Measurements from ENCODE around the gene NT5E. TPM values are rescaled to one million over a fixed set of nuclear protein-coding genes. Genes with fewer than 3 reads are reported as not detected.
"Not testable (repeated sequence)": the region's sequence is repeated elsewhere in the genome, so short reads cannot be mapped to it uniquely, and the experiment has no call there.

Gene NT5E
- total RNA-seq, 1 experiment from 2014 or later = 207 TPM

DNA sequence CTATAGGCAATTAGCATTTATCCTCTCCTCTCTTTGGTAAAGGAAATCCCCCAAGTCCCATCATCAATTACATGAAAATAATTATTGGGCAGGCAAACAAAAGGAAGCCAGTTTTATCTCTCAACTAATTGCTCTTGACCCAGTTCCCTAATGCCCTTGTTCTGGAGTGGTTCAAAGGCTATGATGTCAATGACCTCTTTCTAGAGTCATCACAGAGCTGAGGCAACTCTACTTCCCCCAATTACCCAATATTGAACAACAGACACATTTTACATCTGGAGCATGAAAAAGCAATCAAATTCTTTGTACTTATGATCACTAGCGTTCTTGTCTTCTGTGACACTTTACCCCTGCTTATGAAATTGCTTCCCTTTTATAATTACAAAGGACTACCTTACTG lies 43.5 kb downstream of the NT5E start:
- DNase-seq (ENCODE audit: low read depth) = no peak

DNA sequence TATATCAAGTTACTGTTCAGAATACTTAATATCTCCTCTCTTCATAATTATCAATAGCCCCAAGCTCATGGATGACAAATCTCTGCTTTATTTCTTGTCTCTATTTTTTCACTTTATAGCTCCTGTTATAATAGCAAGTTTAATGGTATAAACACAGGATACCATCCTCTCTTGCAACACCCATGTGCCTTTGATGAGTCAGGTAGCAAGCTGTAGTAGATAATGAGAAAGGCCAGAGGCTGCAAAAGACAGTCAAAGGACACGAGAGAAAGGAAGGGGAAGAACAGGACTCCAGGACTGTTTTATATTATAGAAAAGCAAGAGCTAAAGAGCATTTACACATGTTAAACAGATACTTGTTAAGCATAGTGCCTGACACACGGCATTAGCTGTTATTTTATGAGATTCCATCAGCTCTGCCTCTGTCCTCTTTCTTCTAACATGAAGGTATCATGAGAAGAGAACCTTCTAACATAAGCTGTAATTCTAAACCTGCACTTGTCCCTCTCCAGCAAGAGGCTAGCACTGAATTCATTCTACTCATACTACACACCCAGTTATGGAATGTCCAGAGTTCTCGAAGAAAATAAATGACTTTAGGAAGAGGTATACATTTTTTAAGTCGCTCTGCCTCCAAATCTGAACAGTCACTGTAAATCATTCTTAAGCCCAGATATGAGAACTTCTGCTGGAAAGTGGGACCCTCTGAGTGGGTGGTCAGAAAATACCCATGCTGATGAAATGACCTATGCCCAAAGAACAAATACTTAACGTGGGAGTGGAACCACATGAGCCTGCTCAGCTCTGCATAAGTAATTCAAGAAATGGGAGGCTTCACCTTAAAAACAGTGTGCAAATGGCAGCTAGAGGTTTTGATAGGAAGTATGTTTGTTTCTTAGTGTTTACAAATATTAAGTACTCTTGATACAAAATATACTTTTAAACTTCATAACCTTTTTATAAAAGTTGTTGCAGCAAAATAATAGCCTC lies 45.0 kb downstream of the NT5E start:
- peak; percentile 63 for DNase-seq (ENCODE audit: low read depth)

- no peak for DNase-seq (ENCODE audit: low read depth)
These were observed 46.2 kb downstream of the NT5E start for GRCh38 chr6:85496009-85496579.

DNA sequence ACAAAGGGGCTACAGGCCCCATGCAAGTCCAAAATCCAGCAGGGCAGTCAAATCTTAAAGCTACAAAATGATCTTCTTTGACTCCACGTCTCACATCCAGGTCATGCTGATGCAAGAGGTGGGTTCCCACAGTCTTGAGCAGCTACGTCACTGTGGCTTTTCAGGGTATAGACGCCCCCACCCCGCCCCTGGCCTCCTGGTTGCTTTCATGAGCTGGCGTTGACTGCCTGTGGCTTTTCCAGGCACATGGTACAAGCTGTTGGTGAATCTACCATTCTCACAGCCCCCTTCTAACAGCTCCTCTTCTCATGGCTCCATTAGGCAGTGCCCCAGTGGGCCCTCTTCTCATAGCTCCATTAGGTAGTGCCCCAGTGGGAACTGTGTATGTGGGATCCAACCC lies 47.0 kb downstream of the NT5E start:
- DNase-seq (ENCODE audit: low read depth) = no peak

- DNase-seq (ENCODE audit: low read depth) = peak; percentile 90
These were observed 48.8 kb downstream of the NT5E start for GRCh38 chr6:85498596-85499258.

- no peak for DNase-seq (ENCODE audit: low read depth)
These were observed 56.7 kb downstream of the NT5E start for GRCh38 chr6:85506441-85507093.

DNA sequence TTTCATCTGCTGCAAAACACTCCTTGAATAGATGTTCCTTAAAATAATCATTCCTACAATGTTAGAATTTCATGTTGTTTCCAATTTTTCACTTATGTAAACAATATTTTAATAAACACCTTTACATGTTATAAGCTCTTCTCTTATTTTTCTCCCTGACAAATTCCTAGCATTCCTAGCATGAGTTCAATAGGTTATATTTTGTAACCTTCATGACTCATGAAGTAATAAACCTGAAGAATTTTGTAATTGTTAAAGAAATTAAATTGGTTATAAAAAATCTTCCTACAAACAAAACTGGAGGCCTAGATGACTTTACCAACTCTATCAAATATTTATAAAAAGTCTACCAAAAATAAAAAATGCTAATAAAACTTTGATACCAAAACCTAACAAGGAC lies 66.3 kb downstream of the NT5E start:
- DNase-seq (ENCODE audit: low read depth) = peak; percentile 59

- DNase-seq (ENCODE audit: low read depth) = not testable (repeated sequence)
These were observed 74.4 kb downstream of the NT5E start for GRCh38 chr6:85524281-85524680.

DNA sequence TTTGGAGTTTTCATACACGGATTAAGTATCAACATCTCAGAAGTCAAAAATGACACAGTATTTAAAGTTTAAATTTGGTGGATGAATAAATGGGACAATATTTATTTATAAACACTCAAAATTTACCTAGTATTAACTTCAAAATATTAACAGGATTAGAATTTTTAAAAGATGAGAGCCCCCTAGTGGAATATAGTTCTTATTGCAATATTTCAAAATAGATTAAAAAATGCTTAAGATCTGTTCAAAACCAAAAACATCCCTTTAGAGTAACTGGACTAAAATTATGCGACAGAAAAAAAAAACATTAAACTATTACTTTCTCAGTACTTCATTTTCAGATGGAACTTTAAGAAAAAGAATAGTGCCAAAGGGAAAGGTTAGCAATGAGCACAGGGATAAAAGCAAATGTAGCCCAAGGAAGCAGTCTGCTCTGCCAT lies 87.2 kb downstream of the NT5E start:
- peak; percentile 15 for DNase-seq (ENCODE audit: low read depth)

DNA sequence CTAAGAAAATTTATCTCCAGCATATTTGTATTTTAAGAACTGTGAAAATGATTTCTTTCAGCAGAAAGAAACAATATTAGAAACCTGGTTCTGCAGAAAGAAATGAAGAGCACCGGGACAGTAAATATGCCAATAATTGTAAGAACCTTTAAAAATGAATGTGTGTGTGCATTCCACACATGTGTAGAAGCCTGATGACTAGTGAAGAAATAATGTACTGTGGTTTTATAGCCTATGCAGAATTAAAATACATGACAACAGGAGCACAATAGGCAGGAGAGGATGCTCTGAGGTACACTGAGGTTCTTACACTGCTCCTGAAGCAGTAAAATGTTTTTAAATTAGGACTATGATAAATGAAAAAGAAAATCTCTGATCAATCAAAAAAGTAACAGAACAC lies 94.9 kb downstream of the NT5E start:
- DNase-seq (ENCODE audit: low read depth) = peak; percentile 18

Other genes starting within 250 kb of the NT5E start
- 151 and 175 TPM in 2 replicates for gene SNX14, start 143.8 kb downstream of the NT5E start, total RNA-seq (2014; rRNA removed; shearing (Covaris generic))
- gene SYNCRIP, start 192.8 kb downstream of the NT5E start, total RNA-seq (2014; rRNA removed; shearing (Covaris generic)) = 71.3 and 107 TPM in 2 replicates